Body of pancreas (tissue), 4 donors: ENCODE data around the gene EPRS1.

ENCODE experiments used
- POLR2A ChIP-seq, 3 donors: fragments of 450-650 bp; IDR thresholded peaks; one replicate each; pipeline ENCODE4 v1.6.1; 2016; ENCODE audit warnings: antibody characterized with exemption in 3 of 3, mild to moderate bottlenecking in 2 of 3
- TF ChIP-seq, protein P1 (sequence below), 7 experiments: fragments of 450-650 bp in 4 of 7; fragments of 200-600 bp in 3 of 7; sonication (generic) in 3 of 7; IDR thresholded peaks; one replicate each; pipeline ENCODE4 v1.5.1; 2016 to 2019; ENCODE audit warnings: antibody characterized with exemption in 7 of 7

DNA sequence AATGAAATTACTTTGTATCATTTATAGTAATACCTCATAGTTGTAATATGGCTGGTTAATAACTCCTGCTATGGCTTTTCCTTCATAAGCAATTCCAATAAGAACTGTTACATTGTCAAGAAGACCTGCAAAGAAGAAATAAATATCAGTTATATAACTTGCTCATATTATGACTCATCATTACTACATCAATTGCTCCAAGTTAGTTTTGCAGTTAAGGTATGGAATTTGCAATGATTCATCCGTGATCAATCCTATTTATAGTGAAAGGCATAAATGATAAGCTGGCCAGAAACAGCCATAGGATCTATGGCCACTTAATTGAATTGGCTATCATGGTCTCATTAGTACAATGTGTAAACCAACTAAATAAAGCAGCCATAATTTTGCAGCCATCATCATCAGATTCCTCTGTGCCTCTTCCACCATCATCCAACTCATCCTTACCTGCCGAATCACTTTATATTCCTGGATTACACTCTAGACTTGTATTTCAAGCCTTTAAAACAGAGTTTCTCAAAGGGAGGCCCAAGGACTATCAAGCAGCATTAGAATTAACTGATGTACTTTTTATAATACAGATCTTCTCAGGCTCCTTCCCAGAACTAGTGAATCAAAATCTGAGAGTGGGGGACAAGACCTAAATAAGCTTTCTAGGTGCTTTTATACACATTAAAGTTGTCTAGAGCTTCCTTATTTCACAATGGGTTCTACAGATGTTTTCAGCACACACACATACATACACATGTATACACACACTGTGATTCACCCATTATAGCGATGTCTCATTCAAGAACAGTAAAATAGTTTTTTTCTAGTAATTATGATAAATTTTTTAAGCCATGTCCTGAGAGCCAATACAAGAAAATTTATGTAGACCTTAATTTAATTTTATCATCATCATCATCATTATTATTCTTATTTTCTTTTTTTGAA is 21.2 kb upstream of the EPRS1 start:
- TF ChIP-seq, protein P1, sequence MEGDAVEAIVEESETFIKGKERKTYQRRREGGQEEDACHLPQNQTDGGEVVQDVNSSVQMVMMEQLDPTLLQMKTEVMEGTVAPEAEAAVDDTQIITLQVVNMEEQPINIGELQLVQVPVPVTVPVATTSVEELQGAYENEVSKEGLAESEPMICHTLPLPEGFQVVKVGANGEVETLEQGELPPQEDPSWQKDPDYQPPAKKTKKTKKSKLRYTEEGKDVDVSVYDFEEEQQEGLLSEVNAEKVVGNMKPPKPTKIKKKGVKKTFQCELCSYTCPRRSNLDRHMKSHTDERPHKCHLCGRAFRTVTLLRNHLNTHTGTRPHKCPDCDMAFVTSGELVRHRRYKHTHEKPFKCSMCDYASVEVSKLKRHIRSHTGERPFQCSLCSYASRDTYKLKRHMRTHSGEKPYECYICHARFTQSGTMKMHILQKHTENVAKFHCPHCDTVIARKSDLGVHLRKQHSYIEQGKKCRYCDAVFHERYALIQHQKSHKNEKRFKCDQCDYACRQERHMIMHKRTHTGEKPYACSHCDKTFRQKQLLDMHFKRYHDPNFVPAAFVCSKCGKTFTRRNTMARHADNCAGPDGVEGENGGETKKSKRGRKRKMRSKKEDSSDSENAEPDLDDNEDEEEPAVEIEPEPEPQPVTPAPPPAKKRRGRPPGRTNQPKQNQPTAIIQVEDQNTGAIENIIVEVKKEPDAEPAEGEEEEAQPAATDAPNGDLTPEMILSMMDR (IDR thresholded peaks at IDR 0.05): no peak
- no peak for TF ChIP-seq POLR2A (IDR thresholded peaks at IDR 0.05)
